HCT116 (cell line): ENCODE results near the gene NCOR1.

Experiments used
- EGR1 ChIP-seq: IDR thresholded peaks from 2 replicates; pipeline ENCODE4 v1.6.1; 2012; ENCODE audit warnings: low read depth
- TF ChIP-seq, protein P1 (sequence below), 3 experiments: fragments of 200-600 bp in 1 of 3; sonication (generic) in 1 of 3; IDR thresholded peaks in 2 of 3; conservative IDR thresholded peaks in 1 of 3; 2 replicates each; pipeline ENCODE4 v1.5.1; 2012 to 2017; ENCODE audit warnings: low read depth in 2 of 3, low read length in 2 of 3, antibody characterized with exemption in 1 of 3, borderline replicate concordance in 1 of 3, control low read depth in 1 of 3, mild to moderate bottlenecking in 1 of 3, mixed read lengths in 1 of 3, mixed run types in 1 of 3, moderate library complexity in 1 of 3; ENCODE audit not compliant: insufficient read depth in 1 of 3

DNA sequence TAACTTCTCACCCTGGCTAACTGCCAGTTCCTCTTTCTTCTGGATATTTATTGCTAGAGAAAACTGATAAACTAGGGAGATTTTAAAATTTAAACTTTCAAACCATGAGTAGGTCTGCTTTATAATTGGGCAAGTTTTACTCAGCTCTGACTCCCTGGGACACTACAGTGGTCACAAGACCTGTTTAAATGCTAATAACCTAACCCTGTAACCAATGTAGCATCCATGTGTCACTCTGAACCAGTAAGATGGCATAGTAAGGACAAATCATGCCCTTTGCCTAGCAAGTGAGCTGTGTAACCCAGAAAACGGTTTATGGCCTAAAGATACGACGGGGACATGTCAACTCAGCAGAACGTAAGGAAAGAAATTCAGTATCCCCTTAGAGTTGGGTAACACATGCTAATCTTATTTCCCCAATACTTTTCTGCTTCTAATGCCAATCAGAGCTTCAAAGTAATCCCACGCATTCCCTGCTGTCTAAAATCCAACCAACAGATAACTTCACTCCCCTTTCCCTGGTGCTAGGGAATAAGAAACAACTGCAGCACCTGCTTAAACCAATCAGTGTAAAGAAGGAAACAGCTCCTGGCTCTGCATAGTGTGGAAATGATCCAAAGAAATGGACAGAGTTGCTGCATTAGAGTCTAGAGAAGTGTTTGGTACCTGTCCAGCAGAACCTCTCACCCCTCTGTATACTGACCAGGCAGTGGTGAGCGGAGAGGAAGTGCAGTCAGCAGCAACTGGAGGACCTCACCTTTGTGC lies 85.7 kb downstream of the NCOR1 start:
- TF ChIP-seq EGR1: no peak
- TF ChIP-seq, protein P1, sequence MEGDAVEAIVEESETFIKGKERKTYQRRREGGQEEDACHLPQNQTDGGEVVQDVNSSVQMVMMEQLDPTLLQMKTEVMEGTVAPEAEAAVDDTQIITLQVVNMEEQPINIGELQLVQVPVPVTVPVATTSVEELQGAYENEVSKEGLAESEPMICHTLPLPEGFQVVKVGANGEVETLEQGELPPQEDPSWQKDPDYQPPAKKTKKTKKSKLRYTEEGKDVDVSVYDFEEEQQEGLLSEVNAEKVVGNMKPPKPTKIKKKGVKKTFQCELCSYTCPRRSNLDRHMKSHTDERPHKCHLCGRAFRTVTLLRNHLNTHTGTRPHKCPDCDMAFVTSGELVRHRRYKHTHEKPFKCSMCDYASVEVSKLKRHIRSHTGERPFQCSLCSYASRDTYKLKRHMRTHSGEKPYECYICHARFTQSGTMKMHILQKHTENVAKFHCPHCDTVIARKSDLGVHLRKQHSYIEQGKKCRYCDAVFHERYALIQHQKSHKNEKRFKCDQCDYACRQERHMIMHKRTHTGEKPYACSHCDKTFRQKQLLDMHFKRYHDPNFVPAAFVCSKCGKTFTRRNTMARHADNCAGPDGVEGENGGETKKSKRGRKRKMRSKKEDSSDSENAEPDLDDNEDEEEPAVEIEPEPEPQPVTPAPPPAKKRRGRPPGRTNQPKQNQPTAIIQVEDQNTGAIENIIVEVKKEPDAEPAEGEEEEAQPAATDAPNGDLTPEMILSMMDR (IDR thresholded peaks at IDR 0.05 in 2 of 3, conservative IDR thresholded peaks at IDR 0.05 in 1 of 3; ENCODE audit: borderline replicate concordance in 1 of 3, insufficient read depth in 1 of 3, low read depth in 2 of 3, low read length in 2 of 3): no peak
